Measurements from ENCODE around the gene ANKRD40.
A peak's percentile ranks its signal among the peaks of the same experiment; 100 is the strongest.

ANKRD40 gene

GRCh38 chr17:50656509-50656908, 51.2 kb downstream of the ANKRD40 start:
- TF ChIP-seq SP1 (IDR thresholded peaks at IDR 0.05) (no peak), ELF4 (IDR thresholded peaks at IDR 0.05) (no peak), ARNT (IDR thresholded peaks at IDR 0.05) (no peak), LEF1 (IDR thresholded peaks at IDR 0.05; ENCODE audit: borderline replicate concordance) (no peak), HDGF (IDR thresholded peaks at IDR 0.05; ENCODE audit: borderline replicate concordance) (no peak), FOXM1 (IDR thresholded peaks at IDR 0.05; ENCODE audit: borderline replicate concordance) (no peak), SUZ12 (IDR thresholded peaks at IDR 0.05) (no peak), FOXA1 (IDR thresholded peaks at IDR 0.05) (no peak), FOXK2 (IDR thresholded peaks at IDR 0.05) (no peak), L3MBTL2 (conservative IDR thresholded peaks at IDR 0.05) (no peak), PKNOX1 (IDR thresholded peaks at IDR 0.05) (no peak), TARDBP (IDR thresholded peaks at IDR 0.05) (no peak), ZNF384 (IDR thresholded peaks at IDR 0.05) (no peak), BHLHE40 (IDR thresholded peaks at IDR 0.05; ENCODE audit: borderline replicate concordance) (no peak)
- POLR2A ChIA-PET = no interaction called here
- DNase-seq (ENCODE audit: extremely low spot score) = no peak
- CTCF ChIA-PET = no interaction called here

- no peak for DNase-seq (ENCODE audit: extremely low spot score)
- POLR2A ChIA-PET = interaction anchor here (1.0 kb wide), 2 partner anchors 14 to 16 kb away, joined by 3 to 4 read pairs; no protein-coding TSS in a partner anchor
- CTCF ChIA-PET = interaction anchor here (1.3 kb wide), 1 partner anchor 103 kb away, joined by 3 read pairs; no protein-coding TSS in a partner anchor
- TF ChIP-seq BHLHE40 (IDR thresholded peaks at IDR 0.05; ENCODE audit: borderline replicate concordance) = no peak
- no peak for TF ChIP-seq ARNT (IDR thresholded peaks at IDR 0.05)
- TF ChIP-seq TARDBP (IDR thresholded peaks at IDR 0.05) = no peak
Measured at GRCh38 chr17:50653738-50654137, 54.0 kb downstream of the ANKRD40 start.

- no peak for DNase-seq (ENCODE audit: extremely low spot score)
- TF ChIP-seq FOXA1 (IDR thresholded peaks at IDR 0.05) (no peak), ARNT (IDR thresholded peaks at IDR 0.05) (no peak), ZNF384 (IDR thresholded peaks at IDR 0.05) (no peak)
- CTCF ChIA-PET = interaction anchor here (0.6 to 1.3 kb wide), 3 partner anchors 10 to 105 kb away, joined by 3 to 5 read pairs (median 5); partner anchors contain the start of gene SPATA20
- POLR2A ChIA-PET = interaction anchor here (0.6 kb wide), 1 partner anchor 17 kb away, joined by 3 read pairs; no protein-coding TSS in a partner anchor
Measured at GRCh38 chr17:50651661-50652060, 56.1 kb downstream of the ANKRD40 start.

- DNase-seq (ENCODE audit: extremely low spot score) = peak; percentile 49
- POLR2A ChIA-PET = interaction anchor here (0.7 kb wide), 1 partner anchor 17 kb away, joined by 3 read pairs; no protein-coding TSS in a partner anchor
- no peak for TF ChIP-seq SUZ12 (IDR thresholded peaks at IDR 0.05)
- no peak for TF ChIP-seq CTBP1 (IDR thresholded peaks at IDR 0.05; ENCODE audit: borderline replicate concordance)
- TF ChIP-seq PKNOX1 (IDR thresholded peaks at IDR 0.05) = 0 out of 2 replicates have a peak, but pooled peaks have one; percentile 21
- no peak for TF ChIP-seq LEF1 (IDR thresholded peaks at IDR 0.05; ENCODE audit: borderline replicate concordance)
- no peak for TF ChIP-seq FOXK2 (IDR thresholded peaks at IDR 0.05)
- no peak for TF ChIP-seq L3MBTL2 (conservative IDR thresholded peaks at IDR 0.05)
- CTCF ChIA-PET = interaction anchor here (0.5 to 1.3 kb wide), 5 partner anchors 10 to 98 kb away, joined by 3 to 4 read pairs (median 4); no protein-coding TSS in a partner anchor
Measured at GRCh38 chr17:50649042-50649908, 58.4 kb downstream of the ANKRD40 start.

- TF ChIP-seq ARNT (IDR thresholded peaks at IDR 0.05) = no peak
- no peak for TF ChIP-seq NFRKB (IDR thresholded peaks at IDR 0.05)
- TF ChIP-seq CTBP1 (IDR thresholded peaks at IDR 0.05; ENCODE audit: borderline replicate concordance) = no peak
- no peak for TF ChIP-seq ELF4 (IDR thresholded peaks at IDR 0.05)
- TF ChIP-seq SP1 (IDR thresholded peaks at IDR 0.05) = no peak
- ChIA-PET POLR2A (no interaction called here), CTCF (no interaction called here)
- no peak for DNase-seq (ENCODE audit: extremely low spot score)
Measured at GRCh38 chr17:50647187-50647586, 60.5 kb downstream of the ANKRD40 start.

- ChIA-PET CTCF (interaction anchor here (1.2 kb wide), 1 partner anchor 15 kb away, joined by 5 read pairs; no protein-coding TSS in a partner anchor), POLR2A (no interaction called here)
- TF ChIP-seq SP1 (IDR thresholded peaks at IDR 0.05) = no peak
- DNase-seq (ENCODE audit: extremely low spot score) = no peak
Measured at GRCh38 chr17:50645748-50646682, 61.7 kb downstream of the ANKRD40 start.
